T-helper 17 cell (primary cell): Measurements from ENCODE around the gene C19orf12. TPM values are rescaled to one million over a fixed set of nuclear protein-coding genes. Genes with fewer than 3 reads are reported as not detected.
A peak's percentile ranks its signal among the peaks of the same experiment; 100 is the strongest.
"Not testable (repeated sequence)": the region's sequence is repeated elsewhere in the genome, so short reads cannot be mapped to it uniquely, and the experiment has no call there.

Experiments
- ATAC-seq: fragments of 150-1000 bp; cut with Tn5 transposase; 2 replicates; pipeline ENCODE4 v1.10.0; 2021; ENCODE audit warnings: mild to moderate bottlenecking, moderate library complexity
- DNase-seq, 3 donors: peaks; one replicate each; pipeline versions ENCODE4 v3.0.0 to v3.0.0-alpha.2; 2020 to 2021
- H3K9me3 ChIP-seq: one replicate; pipeline ENCODE4 v1.7.0; 2013; ENCODE audit warnings: low read length, mild to moderate bottlenecking; ENCODE audit not compliant: control insufficient read depth, poor library complexity, severe bottlenecking
- H3K27ac Mint-ChIP-seq: one replicate; pipeline ENCODE4 v1.8.0; 2022; ENCODE audit warnings: mild to moderate bottlenecking, moderate library complexity, mixed read lengths
- H3K27me3 Mint-ChIP-seq: one replicate; pipeline ENCODE4 v1.8.0; 2022; ENCODE audit warnings: mixed read lengths
- H3K36me3 Mint-ChIP-seq: one replicate; pipeline ENCODE4 v1.8.0; 2022; ENCODE audit warnings: low read depth, mixed read lengths
- H3K4me1 Mint-ChIP-seq: one replicate; pipeline ENCODE4 v1.8.0; 2022; ENCODE audit warnings: mild to moderate bottlenecking, mixed read lengths
- H3K4me3 Mint-ChIP-seq: one replicate; pipeline ENCODE4 v1.8.0; 2022; ENCODE audit warnings: mild to moderate bottlenecking, moderate library complexity, mixed read lengths
- total RNA-seq, 4 donors: library from RNA in 2 of 4; stranded (reverse) in 2 of 4; gene quantifications; one replicate each; pipeline ENCODE4 v1.2.3 and lab custom pipeline; 2022 to 2026

The C19orf12 gene
- total RNA-seq, 2 donors from 2014 or later = 16.6 to 18.6 TPM

- ATAC-seq (peak; percentile 60), DNase-seq (peak; percentile 30 to 57 (median 52))
- no peaks in the 10 kb centered on the region for H3K27me3 Mint-ChIP-seq
- H3K27ac Mint-ChIP-seq = peak overlapping the region; percentile 92
- no peaks in the 10 kb centered on the region for H3K36me3 Mint-ChIP-seq
- H3K9me3 ChIP-seq = no peaks in the 10 kb centered on the region
- peak overlapping the region; percentile 98 for H3K4me3 Mint-ChIP-seq
- H3K4me1 Mint-ChIP-seq = peaks cover 48% of the 10 kb centered on the region
These were observed 599 bp downstream of the C19orf12 start for GRCh38 chr19:29714371-29714952.

GRCh38 chr19:29712744-29713516, 2.1 kb downstream of the C19orf12 start:
- Mint-ChIP-seq H3K27me3 (no peaks in the 10 kb centered on the region), H3K4me1 (peaks cover 58% of the 10 kb centered on the region), H3K27ac (peak overlapping the region; percentile 92), H3K4me3 (peak overlapping the region; percentile 98), H3K36me3 (no peaks in the 10 kb centered on the region)
- no peak for DNase-seq
- H3K9me3 ChIP-seq = no peaks in the 10 kb centered on the region
- ATAC-seq = no peak

- no peaks in the 10 kb centered on the region for H3K9me3 ChIP-seq
- Mint-ChIP-seq H3K4me1 (peaks cover 57% of the 10 kb centered on the region), H3K27ac (peak overlapping the region; percentile 92), H3K27me3 (no peaks in the 10 kb centered on the region), H3K4me3 (peak overlapping the region; percentile 85), H3K36me3 (no peaks in the 10 kb centered on the region)
- ATAC-seq (no peak), DNase-seq (no peak)
These were observed 3.4 kb downstream of the C19orf12 start for GRCh38 chr19:29711584-29712132.

GRCh38 chr19:29709440-29709798, 5.6 kb downstream of the C19orf12 start:
- not testable (repeated sequence) for ATAC-seq, H3K27me3 Mint-ChIP-seq, H3K4me3 Mint-ChIP-seq, H3K9me3 ChIP-seq, H3K36me3 Mint-ChIP-seq, DNase-seq
- Mint-ChIP-seq H3K4me1 (peaks cover 49% of the 10 kb centered on the region), H3K27ac (peak overlapping the region; percentile 88)

GRCh38 chr19:29708554-29709439, 6.3 kb downstream of the C19orf12 start:
- peaks cover 44% of the 10 kb centered on the region for H3K4me1 Mint-ChIP-seq

GRCh38 chr19:29706635-29707034, 8.4 kb downstream of the C19orf12 start:
- no peaks in the 10 kb centered on the region for H3K27me3 Mint-ChIP-seq
- peaks cover 23% of the 10 kb centered on the region for H3K4me1 Mint-ChIP-seq

More at GRCh38 chr19:29708554-29709439, 6.3 kb downstream of the C19orf12 start:
- H3K27me3 Mint-ChIP-seq = no peaks in the 10 kb centered on the region
- DNase-seq = no peak
- H3K4me3 Mint-ChIP-seq = no peak overlapping the region
- H3K36me3 Mint-ChIP-seq = no peaks in the 10 kb centered on the region
- peak overlapping the region; percentile 88 for H3K27ac Mint-ChIP-seq
- no peak for ATAC-seq
- H3K9me3 ChIP-seq = no peaks in the 10 kb centered on the region

GRCh38 chr19:29705706-29706105, 9.4 kb downstream of the C19orf12 start:
- H3K4me1 Mint-ChIP-seq = peaks cover 19% of the 10 kb centered on the region
- no peaks in the 10 kb centered on the region for H3K9me3 ChIP-seq
- H3K36me3 Mint-ChIP-seq = no peaks in the 10 kb centered on the region
- DNase-seq (no peak), ATAC-seq (no peak)
- H3K4me3 Mint-ChIP-seq = no peak overlapping the region
- peak overlapping the region; percentile 68 for H3K27ac Mint-ChIP-seq
- no peaks in the 10 kb centered on the region for H3K27me3 Mint-ChIP-seq

More at GRCh38 chr19:29706635-29707034, 8.4 kb downstream of the C19orf12 start:
- no peaks in the 10 kb centered on the region for H3K9me3 ChIP-seq
- no peak for ATAC-seq
- no peak overlapping the region for H3K4me3 Mint-ChIP-seq
- no peaks in the 10 kb centered on the region for H3K36me3 Mint-ChIP-seq
- no peak overlapping the region for H3K27ac Mint-ChIP-seq
- DNase-seq = no peak

GRCh38 chr19:29704562-29705558, 10.2 kb downstream of the C19orf12 start:
- H3K27ac Mint-ChIP-seq = peak overlapping the region; percentile 68

GRCh38 chr19:29702963-29703320, 12.1 kb downstream of the C19orf12 start:
- Mint-ChIP-seq H3K27me3 (no peaks in the 10 kb centered on the region), H3K27ac (no peak overlapping the region), H3K4me1 (peaks cover 6% of the 10 kb centered on the region), H3K4me3 (no peak overlapping the region), H3K36me3 (no peaks in the 10 kb centered on the region)
- no peak for ATAC-seq
- H3K9me3 ChIP-seq = no peaks in the 10 kb centered on the region
- no peak for DNase-seq

More at GRCh38 chr19:29704562-29705558, 10.2 kb downstream of the C19orf12 start:
- no peak overlapping the region for H3K4me3 Mint-ChIP-seq
- H3K27me3 Mint-ChIP-seq = no peaks in the 10 kb centered on the region
- H3K9me3 ChIP-seq = no peaks in the 10 kb centered on the region
- H3K36me3 Mint-ChIP-seq = no peaks in the 10 kb centered on the region
- DNase-seq (no peak), ATAC-seq (peak; percentile 59)
- peaks cover 13% of the 10 kb centered on the region for H3K4me1 Mint-ChIP-seq

- H3K27me3 Mint-ChIP-seq = no peaks in the 10 kb centered on the region
- no peak for DNase-seq
- H3K36me3 Mint-ChIP-seq = no peaks in the 10 kb centered on the region
- no peak for ATAC-seq
- no peak overlapping the region for H3K27ac Mint-ChIP-seq
- H3K9me3 ChIP-seq = no peaks in the 10 kb centered on the region
- no peak overlapping the region for H3K4me3 Mint-ChIP-seq
- peaks cover 8% of the 10 kb centered on the region for H3K4me1 Mint-ChIP-seq
These were observed 12.7 kb downstream of the C19orf12 start for GRCh38 chr19:29702161-29702962.

GRCh38 chr19:29700498-29700897, 14.6 kb downstream of the C19orf12 start:
- ATAC-seq (no peak), DNase-seq (no peak)
- Mint-ChIP-seq H3K36me3 (no peaks in the 10 kb centered on the region), H3K4me3 (no peak overlapping the region), H3K27ac (peak overlapping the region; percentile 29), H3K27me3 (no peaks in the 10 kb centered on the region), H3K4me1 (peaks cover 13% of the 10 kb centered on the region)
- H3K9me3 ChIP-seq = no peaks in the 10 kb centered on the region
